Bronchial epithelial cell (primary cell): ENCODE measurements around the gene RAI14. TPM values are rescaled to one million over a fixed set of nuclear protein-coding genes. Genes with fewer than 3 reads are reported as not detected.
"Not testable (repeated sequence)": the region's sequence is repeated elsewhere in the genome, so short reads cannot be mapped to it uniquely, and the experiment has no call there.

ENCODE experiments used
- DNase-seq: peaks from one replicate; pipeline ENCODE4 v3.0.0-alpha.2; 2010; ENCODE audit warnings: low read depth
- FAIRE-seq: peaks from 2 replicates; lab custom pipeline; 2011; peaks lifted over from hg19 to GRCh38; lab: Jason Lieb, UNC
- H3K27me3 ChIP-seq: 2 replicates; pipeline ENCODE4 v1.5.1; 2011; ENCODE audit warnings: low read length; ENCODE audit not compliant: control insufficient read depth, insufficient read depth
- H3K36me3 ChIP-seq: 2 replicates; pipeline ENCODE4 v1.5.1; 2011; ENCODE audit warnings: low read length; ENCODE audit not compliant: control insufficient read depth, insufficient read depth
- H3K4me3 ChIP-seq: 2 replicates; pipeline ENCODE4 v1.5.1; 2011; ENCODE audit warnings: mild to moderate bottlenecking, low read depth, low read length, control low read depth
- total RNA-seq: library from RNA; depleted of rRNA; stranded (reverse); fragments of >200 nt; gene quantifications from 2 replicates; pipeline ENCODE4 v1.2.1, GENCODE V29; 2014
- TF ChIP-seq, protein P1 (sequence below): IDR thresholded peaks from 2 replicates; pipeline ENCODE4 v1.5.1; 2011; ENCODE audit warnings: mild to moderate bottlenecking, moderate library complexity, low read length, control low read depth, inconsistent platforms; ENCODE audit not compliant: insufficient read depth, severe bottlenecking

The RAI14 gene
- total RNA-seq, 1 donor from 2014 or later, result 60.0 TPM

DNA sequence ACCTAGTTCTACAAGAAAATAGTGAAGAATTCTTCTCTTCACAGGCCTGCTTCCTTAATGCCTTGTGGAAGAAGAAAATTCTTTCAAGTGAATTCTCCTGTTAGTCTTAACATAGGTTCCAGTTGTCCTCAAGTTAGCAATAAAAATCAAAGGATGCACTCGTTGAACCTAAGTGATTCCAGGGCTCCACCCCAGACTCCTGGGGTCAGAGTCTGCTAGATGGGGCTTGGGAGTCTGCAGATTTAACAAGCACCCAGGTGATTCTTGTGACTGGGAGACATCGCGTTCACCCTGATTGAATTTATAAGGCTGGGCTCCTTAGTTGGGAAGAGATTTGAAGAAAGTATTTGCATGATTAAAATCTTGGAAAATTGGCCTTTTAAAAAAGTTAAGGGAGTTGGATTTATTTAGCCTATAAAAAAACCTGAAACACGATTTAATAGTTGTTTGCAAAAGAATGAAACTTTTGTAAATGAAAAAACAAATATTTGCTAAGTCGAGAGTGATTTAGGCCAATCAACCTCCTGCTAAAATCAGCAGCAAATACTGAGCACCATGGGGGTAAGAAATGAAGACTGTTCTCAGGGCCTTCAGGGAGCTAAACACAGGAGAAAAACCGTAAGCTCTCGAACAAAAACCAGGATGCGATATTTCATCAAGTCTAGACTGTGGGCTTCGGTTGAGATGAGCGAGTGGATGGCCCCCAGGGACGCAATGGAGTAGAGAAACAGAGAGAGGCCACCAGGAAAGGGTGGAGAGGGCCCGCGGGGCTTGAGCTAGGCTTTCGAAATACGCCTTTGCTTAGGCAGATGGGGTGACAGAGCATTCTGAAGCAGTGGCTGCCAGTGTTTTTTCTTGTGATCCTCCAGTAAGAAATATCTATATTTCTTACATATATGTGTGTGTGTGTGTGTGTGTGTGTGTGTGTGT lies 95.9 kb downstream of the RAI14 start:
- TF ChIP-seq, protein P1, sequence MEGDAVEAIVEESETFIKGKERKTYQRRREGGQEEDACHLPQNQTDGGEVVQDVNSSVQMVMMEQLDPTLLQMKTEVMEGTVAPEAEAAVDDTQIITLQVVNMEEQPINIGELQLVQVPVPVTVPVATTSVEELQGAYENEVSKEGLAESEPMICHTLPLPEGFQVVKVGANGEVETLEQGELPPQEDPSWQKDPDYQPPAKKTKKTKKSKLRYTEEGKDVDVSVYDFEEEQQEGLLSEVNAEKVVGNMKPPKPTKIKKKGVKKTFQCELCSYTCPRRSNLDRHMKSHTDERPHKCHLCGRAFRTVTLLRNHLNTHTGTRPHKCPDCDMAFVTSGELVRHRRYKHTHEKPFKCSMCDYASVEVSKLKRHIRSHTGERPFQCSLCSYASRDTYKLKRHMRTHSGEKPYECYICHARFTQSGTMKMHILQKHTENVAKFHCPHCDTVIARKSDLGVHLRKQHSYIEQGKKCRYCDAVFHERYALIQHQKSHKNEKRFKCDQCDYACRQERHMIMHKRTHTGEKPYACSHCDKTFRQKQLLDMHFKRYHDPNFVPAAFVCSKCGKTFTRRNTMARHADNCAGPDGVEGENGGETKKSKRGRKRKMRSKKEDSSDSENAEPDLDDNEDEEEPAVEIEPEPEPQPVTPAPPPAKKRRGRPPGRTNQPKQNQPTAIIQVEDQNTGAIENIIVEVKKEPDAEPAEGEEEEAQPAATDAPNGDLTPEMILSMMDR, result no peak
- DNase-seq (no peak), FAIRE-seq (no peak)
- Histone ChIP-seq H3K4me3 (no peak overlapping the region), H3K36me3 (peaks cover 3% of the 10 kb centered on the region), H3K27me3 (no peaks in the 10 kb centered on the region)

DNA sequence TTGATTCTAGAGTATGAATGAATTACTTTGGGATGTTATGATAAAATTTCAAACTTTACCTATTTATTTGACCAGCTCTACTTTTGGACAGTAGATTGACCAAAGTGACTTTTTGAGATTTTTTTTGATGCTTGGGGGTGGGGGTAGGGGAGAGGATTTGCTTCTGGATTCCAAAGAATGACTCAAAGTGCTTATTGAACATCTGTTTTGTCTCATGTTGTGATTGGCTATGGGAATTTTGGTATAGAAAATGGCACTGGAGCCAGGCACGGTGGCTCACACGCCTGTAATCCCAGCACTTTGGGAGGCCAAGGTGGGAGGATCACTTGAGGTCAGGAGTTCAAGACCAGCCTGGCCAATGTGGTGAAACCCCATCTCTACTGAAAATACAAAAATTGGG lies 97.1 kb downstream of the RAI14 start:
- DNase-seq, H3K36me3 ChIP-seq, FAIRE-seq, H3K27me3 ChIP-seq, H3K4me3 ChIP-seq: not testable (repeated sequence)

DNA sequence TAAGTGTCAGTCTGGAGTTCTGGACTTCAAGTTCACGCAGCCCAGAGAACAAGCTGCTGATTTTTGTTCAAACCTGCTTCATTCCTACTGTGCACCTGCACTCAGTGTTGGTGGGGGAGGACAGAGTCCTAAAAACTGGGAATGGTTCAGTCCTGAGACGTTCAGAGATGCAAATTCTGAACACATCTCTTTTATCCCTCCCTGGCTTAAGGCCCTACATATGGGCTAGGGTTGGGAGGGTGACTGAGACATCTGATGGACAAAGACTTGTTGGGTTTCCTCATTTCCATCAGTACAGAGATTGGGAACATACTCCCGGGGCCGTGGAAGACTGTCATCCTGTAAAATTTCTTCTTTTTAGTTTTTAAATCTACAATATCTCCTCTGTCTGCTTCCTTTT lies 99.8 kb downstream of the RAI14 start:
- no peak for DNase-seq
- Histone ChIP-seq H3K4me3 (no peak overlapping the region), H3K36me3 (peaks cover 6% of the 10 kb centered on the region), H3K27me3 (no peaks in the 10 kb centered on the region)
- TF ChIP-seq, protein P1, result no peak
- no peak for FAIRE-seq

DNA sequence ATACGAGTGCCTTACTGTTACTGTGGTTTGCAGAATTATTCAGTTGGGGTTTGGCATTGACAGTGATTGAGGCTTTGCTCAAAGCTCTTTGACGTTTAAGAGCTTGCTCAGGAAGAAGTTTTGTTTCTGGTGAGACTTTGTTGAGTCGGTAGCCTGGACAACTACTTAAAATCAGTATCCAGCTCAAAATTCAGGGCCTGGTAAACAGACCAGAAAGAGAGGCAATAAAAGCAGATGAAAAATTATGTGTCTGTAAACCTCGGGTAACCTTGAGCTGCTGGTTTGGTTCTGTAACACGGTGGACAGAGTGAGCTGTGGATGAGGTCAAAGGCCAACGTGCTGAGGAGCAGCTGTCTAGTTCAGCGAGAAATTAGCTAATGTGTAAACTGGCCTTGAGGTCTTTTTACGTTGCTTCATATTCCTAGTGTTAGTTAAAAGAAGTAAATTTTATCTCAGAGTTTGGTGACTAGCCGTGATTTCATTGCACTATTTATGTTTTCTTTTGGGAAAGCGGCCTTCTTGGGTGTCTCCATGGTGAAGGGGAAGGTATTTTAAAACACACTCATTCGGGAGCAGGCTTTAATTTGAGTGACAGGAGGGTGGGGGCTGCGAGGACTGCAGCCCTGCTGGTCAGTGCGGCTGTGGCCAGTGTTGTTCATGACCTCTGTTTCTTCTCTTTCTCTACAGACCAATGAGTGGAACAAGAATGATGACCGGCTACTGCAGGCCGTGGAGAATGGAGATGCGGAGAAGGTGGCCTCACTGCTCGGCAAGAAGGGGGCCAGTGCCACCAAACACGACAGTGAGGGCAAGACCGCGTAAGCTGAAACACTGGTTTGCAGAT lies 100.9 kb downstream of the RAI14 start:
- Histone ChIP-seq H3K4me3 (no peak overlapping the region), H3K36me3 (peaks cover 6% of the 10 kb centered on the region), H3K27me3 (no peaks in the 10 kb centered on the region)
- DNase-seq (no peak), FAIRE-seq (no peak)
- TF ChIP-seq, protein P1, result no peak

DNA sequence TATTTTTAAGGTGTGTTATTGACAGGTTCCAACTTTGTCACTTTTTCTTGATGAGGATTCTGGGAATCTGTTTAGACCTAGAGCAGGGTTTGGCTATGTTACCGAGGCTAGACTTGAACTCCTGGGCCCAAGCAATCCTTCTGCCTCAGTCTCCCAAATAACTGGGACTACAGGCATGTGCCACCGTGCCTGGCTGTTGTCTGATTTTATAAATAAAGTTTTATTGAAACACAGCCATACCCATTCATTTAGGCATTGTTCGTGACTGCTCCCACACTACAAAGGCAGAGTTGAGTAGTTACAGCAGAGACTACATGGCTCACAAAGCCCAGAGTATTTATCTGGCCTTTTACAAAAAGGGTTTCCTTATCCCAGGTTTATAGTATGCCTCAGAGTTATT lies 102.4 kb downstream of the RAI14 start:
- Histone ChIP-seq H3K4me3 (no peak overlapping the region), H3K36me3 (peaks cover 6% of the 10 kb centered on the region), H3K27me3 (no peaks in the 10 kb centered on the region)
- FAIRE-seq (no peak), DNase-seq (no peak)
- TF ChIP-seq, protein P1, result no peak

DNA sequence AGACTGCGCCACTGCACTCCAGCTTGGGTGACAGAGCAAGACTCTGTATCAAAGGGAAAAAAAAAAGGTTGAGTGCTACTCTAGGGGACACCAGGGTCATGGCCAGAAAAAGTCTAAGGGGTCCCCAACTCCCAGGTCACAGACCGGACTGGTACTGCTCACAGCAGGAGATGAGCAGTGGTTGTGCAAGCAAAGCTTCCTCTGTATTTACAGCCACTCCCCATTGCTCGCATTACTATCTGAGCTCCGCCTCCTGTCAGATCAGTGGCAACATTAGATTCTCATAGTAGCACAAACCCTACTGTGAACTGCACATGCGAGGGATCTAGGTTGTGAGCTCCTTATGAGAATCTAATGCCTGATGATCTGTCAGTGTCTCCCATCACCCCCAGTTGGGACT lies 103.1 kb downstream of the RAI14 start:
- not testable (repeated sequence) for DNase-seq, FAIRE-seq, H3K27me3 ChIP-seq, H3K36me3 ChIP-seq, H3K4me3 ChIP-seq
